HFF-Myc (cell line): ENCODE data around the gene UPF1.

Experiments used
- DNase-seq: peaks from one replicate; pipeline ENCODE4 v3.0.0-alpha.2; 2011; ENCODE audit warnings: low read depth; ENCODE audit errors: extremely low read depth
- H3K4me3 ChIP-seq: replicated peaks from 2 replicates; pipeline ENCODE4 v1.5.1; 2011; ENCODE audit warnings: low read depth, mild to moderate bottlenecking, control low read depth, low read length
- TF ChIP-seq, protein P1 (sequence below): IDR thresholded peaks from 2 replicates; pipeline ENCODE4 v1.5.1; 2012; ENCODE audit warnings: mild to moderate bottlenecking, low read depth, low read length, control low read depth; ENCODE audit errors: missing control alignments

The UPF1 gene

DNA sequence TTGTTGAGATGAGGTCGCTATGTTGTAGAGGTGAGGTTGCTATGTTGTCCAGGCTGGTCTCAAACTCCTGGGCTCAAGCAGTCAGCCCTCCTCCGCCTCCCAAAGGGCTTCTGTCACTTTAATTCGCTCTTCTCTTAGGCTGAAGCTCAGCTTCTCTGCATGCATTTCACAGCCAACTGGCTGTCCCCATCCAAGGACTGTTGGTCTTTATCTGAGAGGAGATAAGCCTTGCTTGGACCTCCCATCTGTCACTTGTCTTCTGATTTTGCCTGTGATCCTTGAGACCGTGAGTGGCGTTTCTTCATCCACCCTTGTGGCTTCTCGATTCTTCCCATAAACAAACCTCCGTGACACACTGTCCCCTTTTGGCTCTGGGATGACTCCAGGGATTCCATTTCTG is 39.8 kb downstream of the UPF1 start:
- no peak overlapping the region for H3K4me3 ChIP-seq
- DNase-seq: no peak
- TF ChIP-seq, protein P1, sequence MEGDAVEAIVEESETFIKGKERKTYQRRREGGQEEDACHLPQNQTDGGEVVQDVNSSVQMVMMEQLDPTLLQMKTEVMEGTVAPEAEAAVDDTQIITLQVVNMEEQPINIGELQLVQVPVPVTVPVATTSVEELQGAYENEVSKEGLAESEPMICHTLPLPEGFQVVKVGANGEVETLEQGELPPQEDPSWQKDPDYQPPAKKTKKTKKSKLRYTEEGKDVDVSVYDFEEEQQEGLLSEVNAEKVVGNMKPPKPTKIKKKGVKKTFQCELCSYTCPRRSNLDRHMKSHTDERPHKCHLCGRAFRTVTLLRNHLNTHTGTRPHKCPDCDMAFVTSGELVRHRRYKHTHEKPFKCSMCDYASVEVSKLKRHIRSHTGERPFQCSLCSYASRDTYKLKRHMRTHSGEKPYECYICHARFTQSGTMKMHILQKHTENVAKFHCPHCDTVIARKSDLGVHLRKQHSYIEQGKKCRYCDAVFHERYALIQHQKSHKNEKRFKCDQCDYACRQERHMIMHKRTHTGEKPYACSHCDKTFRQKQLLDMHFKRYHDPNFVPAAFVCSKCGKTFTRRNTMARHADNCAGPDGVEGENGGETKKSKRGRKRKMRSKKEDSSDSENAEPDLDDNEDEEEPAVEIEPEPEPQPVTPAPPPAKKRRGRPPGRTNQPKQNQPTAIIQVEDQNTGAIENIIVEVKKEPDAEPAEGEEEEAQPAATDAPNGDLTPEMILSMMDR: no peak

DNA sequence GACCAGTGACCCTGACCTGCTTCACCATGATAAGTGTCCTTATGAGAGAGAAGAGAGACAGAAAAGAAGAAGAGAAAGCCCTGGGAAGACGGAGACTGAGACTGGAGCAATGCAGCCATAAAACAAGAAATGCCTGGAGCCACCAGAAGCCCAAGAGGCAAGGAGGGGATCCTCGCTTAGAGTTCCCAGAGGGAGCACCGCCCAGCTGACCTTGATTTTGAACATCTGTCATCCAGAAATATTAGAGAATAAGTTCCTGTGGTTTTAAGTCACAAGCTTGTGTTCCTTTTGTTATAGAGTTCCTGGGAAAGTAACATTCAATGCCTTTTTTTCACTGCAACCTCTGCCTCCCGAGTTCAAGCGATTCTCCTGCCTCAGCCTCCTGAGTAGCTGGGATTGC is 44.0 kb downstream of the UPF1 start:
- peak; percentile 42 for DNase-seq
- TF ChIP-seq, protein P1: no peak
- no peak overlapping the region for H3K4me3 ChIP-seq

DNA sequence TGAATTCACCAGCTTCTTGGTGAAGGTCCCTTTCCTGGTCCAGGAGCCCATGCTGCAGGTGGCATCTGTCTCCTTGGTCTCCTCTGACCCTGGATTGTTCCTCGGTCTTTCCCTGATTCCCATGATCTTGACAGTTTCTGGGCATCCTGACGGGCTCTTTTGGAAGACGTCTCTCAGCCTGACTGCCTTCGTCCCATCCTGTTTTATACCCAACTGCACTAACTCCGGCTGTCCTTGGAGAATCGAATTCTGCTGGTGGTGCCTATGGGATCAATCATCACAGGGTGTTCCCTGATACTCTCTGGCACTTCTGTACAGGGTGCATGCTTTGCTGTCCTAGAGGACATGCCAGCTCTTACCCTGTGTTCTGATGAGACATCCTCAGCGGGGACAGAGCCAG is 45.1 kb downstream of the UPF1 start:
- H3K4me3 ChIP-seq: no peak overlapping the region

DNA sequence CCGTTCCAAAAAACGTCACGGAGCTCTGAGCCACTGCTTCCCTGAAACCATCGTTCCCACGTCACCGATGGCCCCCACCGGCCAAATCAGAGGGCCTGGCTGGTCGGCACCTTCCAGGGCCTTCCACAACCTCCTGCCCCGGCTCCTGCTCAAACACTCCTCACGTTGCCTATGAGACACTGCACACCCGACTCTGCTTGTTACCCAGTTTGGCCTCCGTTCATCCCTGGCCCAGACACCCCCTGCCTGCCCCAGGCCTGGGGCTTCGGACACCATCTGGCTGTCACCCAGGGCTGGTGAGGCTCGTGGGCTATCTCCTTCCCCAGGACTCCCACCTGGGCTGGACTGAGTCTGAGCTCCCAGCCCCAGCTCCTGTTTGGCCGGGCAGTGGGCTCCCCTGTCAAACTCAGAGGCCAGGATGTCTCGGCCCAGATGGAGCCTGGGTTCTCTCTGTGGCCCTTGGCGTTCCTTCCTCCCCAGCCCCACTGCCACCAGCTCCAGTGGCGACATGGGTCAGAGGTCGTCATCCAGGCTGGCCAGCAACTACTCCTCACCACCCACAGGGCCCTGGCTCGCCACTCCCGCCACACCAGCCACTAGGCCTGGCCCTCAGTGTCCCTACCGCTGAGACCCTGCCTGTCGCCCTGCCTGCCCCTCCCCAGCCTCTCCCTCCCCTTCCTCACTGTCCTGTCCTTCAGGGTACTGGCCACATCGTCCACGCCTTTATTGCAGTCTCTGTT is 46.5 kb downstream of the UPF1 start:
- DNase-seq: no peak
- H3K4me3 ChIP-seq: no peak overlapping the region
- TF ChIP-seq, protein P1: no peak

More for the DNA sequence above, 45.1 kb downstream of the UPF1 start:
- TF ChIP-seq, protein P1: no peak
- DNase-seq: no peak

DNA sequence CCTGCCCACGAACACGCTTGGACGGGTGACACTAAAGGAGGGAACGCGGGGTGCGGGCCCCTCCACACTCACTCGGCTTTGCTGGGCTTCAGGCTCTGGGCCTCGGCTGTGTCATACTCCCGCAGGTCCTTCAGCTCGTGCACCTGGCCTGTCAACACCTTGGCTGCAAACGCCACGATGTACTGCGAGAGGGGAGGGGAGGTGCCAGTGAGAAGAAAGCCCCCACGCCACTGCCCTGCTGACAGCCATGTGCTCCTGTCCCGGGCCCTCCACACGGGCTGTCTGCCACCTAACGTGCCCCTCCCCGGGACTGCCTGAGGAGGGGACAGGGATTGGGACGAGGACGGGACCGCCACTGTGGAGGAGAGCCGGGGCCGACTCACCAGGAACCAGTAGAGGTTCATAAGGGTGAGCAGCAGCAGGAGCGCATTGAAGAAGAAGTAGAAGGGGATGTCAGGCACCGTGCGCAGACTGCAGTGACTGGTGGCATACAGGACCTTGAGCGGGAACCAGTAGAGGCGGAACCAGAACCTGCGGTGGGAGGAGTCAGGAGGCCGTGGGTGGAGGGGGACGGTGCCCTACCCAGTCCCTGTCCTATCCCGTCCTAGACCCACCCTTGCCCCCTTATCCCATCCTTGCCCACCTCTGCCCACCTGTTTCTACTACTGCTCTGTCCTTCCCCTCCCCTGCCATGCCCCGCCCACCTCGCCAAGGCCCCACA is 47.3 kb downstream of the UPF1 start:
- no peak overlapping the region for H3K4me3 ChIP-seq
- TF ChIP-seq, protein P1: no peak
- DNase-seq: no peak

DNA sequence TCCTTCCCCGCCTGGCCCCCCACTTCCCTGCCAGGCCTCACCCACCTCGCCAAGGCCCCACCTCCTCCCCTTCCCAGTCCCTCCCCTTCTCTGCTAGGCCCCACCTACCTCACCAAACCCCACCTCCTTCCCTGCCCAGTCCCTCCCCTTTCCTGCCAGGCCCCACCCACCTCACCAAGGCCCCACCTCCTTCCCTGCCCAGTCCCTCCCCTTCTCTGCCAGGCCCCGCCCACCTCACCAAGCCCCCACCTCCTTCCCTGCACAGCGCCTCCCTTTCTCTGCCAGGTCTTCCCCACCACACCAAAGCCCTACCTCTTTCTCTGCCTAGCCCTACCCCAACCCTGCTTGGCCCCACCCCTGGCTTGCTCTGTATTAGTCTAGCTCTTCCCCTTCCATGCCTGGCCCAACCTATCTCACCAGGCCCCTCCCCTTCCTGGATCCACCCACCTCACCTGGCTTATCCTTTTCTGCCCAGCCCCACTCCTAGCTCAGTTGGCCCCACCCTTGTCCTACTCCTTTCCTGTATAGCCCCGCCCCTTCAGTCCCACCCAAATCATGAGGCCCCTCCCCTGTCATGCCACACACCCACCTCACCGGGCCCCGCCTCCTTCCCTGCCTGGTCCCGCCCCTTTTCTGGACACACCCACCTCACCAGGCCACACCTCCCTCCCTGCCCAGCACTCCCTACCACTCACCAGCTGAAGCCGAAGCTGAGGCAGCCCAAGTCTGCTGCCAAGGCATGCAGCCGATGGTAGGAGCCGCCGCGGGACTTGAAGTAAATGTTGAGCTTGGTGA is 48.0 kb downstream of the UPF1 start:
- no peak for DNase-seq
- H3K4me3 ChIP-seq: no peak overlapping the region
- TF ChIP-seq, protein P1: no peak
